Stimulated activated CD8-positive, alpha-beta memory T cell treated with anti-CD3 and anti-CD28 coated beads, Interleukin-7, amount 100 ng/mL, for 24 hours (primary cell): Measurements from ENCODE around the gene HSPA12B.

Experiments used
- DNase-seq: peaks from one replicate; pipeline ENCODE4 v3.0.0-alpha.2; 2020; ENCODE audit warnings: low read depth

The HSPA12B gene

GRCh38 chr20:3729811-3730540 is 2.5 kb upstream of the HSPA12B start:
- no peak for DNase-seq

DNA sequence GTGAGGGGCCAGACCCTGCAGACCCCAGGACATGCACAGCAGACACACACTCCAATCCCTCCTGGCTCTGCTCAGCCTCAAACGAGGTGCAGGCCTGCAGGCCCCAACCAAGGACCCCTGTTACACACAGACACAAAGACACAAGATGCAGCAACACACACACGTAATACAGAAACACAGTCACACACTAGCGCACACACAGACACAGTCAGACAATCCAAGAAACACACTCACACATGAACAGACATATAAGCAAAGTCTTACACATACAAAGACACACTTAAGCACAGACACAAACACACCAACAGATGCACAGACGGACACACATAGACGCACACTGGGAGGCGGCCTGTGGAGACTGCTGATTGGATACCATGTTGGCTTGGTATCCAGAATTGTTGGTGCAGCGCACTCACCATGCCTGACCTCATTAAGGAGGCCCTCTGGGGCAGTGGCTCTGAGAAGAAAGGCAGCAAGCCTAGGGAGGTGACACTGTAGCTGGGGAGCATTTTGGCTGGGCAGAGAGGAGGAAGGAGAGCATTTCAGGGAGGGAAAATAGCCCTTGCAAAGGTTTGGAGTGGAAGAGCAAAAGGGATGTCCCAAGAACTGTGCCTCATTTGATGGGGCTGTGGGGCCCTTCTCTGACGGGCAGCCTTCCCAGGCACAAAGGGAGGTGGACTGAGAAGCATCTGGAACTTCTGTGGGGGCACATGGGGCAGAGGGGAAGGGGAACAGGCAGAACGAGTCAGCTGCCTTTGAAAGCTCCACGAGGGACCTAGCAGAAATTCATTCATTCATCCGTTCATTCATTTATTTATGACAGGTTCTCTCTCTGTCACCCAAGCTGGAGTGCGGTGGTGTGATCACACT is 1.4 kb upstream of the HSPA12B start:
- no peak for DNase-seq

- no peak for DNase-seq
Observed at GRCh38 chr20:3731944-3732326, 550 bp upstream of the HSPA12B start.

DNA sequence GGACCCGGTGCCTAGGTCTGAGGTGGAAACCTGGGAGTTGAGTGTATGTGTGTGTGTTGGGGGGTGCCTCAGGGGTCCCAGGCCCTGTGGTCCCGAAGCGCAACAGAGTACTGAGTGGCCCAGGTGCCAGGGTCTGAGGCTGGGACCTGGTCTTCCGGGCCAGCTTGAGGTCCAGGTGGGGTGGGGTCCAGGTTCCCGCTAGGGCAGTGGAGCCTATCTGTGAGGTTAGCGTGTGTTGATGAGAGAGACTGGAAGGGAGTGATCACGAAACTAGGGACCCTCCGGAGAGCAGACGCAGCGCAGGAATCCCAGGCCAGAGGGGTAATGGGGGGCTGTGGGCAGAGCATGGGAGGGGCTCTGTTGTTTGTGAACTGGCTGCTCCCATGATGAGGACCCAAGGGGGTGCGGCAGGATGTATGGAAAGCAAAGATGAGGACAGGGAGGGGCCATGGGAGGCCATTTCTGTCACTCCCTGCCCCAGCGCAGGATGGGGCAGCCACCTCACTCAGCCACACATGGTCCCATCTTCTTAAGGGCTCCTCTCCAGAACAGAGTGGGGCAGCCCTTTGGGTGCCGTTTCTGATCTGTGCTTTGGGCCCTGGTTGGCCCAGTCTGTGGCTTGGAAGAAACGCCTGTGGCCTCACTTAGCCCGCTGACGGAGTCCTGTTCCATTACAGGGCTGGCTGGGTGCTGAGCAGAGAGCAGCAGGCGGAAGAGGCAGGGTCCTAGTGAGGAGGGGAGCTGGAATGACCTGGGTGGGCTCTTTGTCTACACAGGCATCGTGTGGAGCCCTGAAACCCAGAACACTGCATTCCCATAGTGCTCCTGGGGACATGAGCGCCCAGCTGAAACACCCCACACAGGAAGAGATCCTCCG is 872 bp downstream of the HSPA12B start:
- DNase-seq, result no peak

GRCh38 chr20:3734111-3734843 is 1.8 kb downstream of the HSPA12B start:
- DNase-seq, result no peak

- no peak for DNase-seq
Observed at GRCh38 chr20:3735768-3736167, 3.3 kb downstream of the HSPA12B start.

- no peak for DNase-seq
Observed at GRCh38 chr20:3738111-3739053, 5.9 kb downstream of the HSPA12B start.

DNA sequence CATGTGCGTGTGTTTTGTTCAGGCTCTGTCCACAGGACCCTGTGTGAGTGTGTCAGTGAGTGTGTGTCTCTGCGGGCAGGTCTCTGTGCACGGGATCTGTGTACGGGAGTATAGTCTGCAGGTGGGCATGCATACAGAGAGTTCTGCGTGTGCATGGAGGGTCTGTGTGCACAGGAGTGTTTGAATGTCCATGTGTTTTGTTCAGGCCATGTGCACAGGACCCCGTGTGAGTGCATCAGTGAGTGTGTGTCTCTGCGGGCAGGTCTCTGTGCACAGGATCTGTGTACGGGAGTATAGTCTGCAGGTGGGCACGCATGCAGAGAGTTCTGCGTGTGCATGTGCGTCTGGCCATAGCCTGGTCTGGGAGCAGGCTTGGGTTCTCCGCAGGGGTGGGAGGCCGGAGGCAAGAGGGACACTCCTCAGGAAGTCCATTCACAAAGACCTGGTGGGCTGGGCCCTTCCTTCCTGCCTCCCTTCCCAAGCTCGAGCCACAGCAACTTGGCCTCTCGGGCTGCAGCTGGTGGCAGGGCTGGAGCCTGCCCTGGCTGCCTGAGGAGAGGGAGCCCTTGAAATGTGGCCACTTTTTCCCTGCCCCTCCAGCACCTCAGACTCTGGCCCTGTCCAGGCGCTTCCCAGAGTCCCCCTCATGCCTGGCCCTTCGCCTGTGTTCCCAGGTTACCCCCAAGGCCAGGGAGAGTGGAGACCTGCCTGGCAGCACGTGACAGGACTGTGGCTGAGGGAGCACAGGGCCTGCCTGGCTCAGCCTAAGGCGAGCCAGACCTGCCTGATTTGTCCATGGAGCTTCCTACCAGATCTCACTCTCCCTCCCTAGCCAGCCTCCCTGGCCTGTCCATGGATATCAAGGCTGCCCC is 6.8 kb downstream of the HSPA12B start:
- DNase-seq, result no peak

GRCh38 chr20:3739926-3740451 is 7.5 kb downstream of the HSPA12B start:
- DNase-seq, result no peak

GRCh38 chr20:3740615-3741301 is 8.3 kb downstream of the HSPA12B start:
- DNase-seq, result no peak

GRCh38 chr20:3741836-3742458 is 9.5 kb downstream of the HSPA12B start:
- no peak for DNase-seq

- no peak for DNase-seq
Observed at GRCh38 chr20:3743251-3743650, 10.8 kb downstream of the HSPA12B start.

DNA sequence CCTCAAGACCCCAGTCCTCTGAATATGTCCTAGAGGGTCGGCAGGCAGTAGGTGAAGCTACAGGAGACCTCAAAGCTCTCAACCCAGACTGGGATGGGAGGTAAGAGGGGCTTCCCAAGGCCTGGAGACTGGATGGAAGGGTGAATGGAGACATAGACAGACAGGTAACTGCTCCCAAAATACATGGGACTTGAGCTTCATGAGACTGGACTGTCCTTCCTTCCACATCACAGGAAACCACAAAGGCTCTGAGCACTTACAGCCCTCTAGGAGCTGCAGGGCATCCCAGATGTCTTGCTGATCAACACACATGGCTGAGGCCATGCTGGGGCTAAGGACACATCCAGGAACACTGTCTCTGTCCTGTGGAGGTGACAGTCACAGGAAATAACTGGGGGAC is 11.6 kb downstream of the HSPA12B start:
- DNase-seq, result no peak

GRCh38 chr20:3744806-3745685 is 12.6 kb downstream of the HSPA12B start:
- DNase-seq, result peak; percentile 38

GRCh38 chr20:3745686-3746173 is 13.2 kb downstream of the HSPA12B start:
- no peak for DNase-seq

- no peak for DNase-seq
Observed at GRCh38 chr20:3747471-3747870, 15.0 kb downstream of the HSPA12B start.

DNA sequence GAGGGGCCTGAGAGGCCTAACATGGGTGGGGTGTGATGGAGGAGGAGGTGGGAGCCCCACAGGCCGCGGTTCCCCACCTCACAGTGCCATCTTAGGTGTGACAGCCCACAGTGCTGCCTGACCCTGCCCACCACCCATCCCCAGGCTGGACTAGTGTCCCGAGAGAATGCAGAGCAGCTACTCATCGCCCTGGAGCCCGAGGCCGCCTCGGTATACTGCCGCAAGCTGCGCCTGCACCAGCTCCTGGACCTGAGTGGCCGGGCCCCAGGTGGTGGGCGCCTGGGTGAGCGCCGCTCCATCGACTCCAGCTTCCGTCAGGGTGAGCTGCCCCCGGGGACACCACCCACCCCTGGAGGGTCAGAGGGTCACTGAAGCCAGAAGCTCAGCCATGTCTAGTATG is 15.6 kb downstream of the HSPA12B start:
- DNase-seq, result no peak
